ENCODE data around the gene HSPBAP1.

- TF ChIP-seq CTCF (IDR thresholded peaks at IDR 0.05) (no peak), EP300 (IDR thresholded peaks at IDR 0.05) (no peak), POLR2A (IDR thresholded peaks at IDR 0.05) (no peak)
These were observed 5.7 kb upstream of the HSPBAP1 start for GRCh38 chr3:122799322-122799721.

Measured in ovary (tissue), 3 donors.